SK-N-SH treated with all-trans-retinoic acid at 6 μM for 48 hours (cell line): Measurements from ENCODE around the gene SLC35G6.

ENCODE experiments used
- ATAC-seq: fragments of 200-7000 bp; cut with Tn5 transposase; 3 replicates; pipeline ENCODE4 v1.9.1; 2020; ENCODE audit warnings: mild to moderate bottlenecking, moderate library complexity
- ARNTL ChIP-seq: fragments of 450-650 bp; formaldehyde crosslinking; IDR thresholded peaks from 2 replicates; pipeline ENCODE4 v1.5.0; 2020; ENCODE audit warnings: low read depth, mild to moderate bottlenecking, moderate library complexity, borderline replicate concordance
- BACH2 ChIP-seq: fragments of 250-450 bp; sonication (Bioruptor Pico); IDR thresholded peaks from 2 replicates; pipeline ENCODE4 v1.9.0; 2021; ENCODE audit warnings: mild to moderate bottlenecking, borderline replicate concordance
- CSRNP3 ChIP-seq: fragments of 250-450 bp; sonication (Bioruptor Pico); IDR thresholded peaks from 2 replicates; pipeline ENCODE4 v1.5.1; 2021; ENCODE audit warnings: mild to moderate bottlenecking, moderate library complexity
- ESRRG ChIP-seq: fragments of 250-450 bp; sonication (Bioruptor Pico); IDR thresholded peaks from 2 replicates; pipeline ENCODE4 v1.6.1; 2021; ENCODE audit warnings: mild to moderate bottlenecking
- GLIS3 ChIP-seq: fragments of 250-450 bp; sonication (Bioruptor Pico); IDR thresholded peaks from 2 replicates; pipeline ENCODE4 v1.5.0; 2020; ENCODE audit warnings: mild to moderate bottlenecking, moderate library complexity
- ISL1 ChIP-seq: fragments of 250-450 bp; sonication (Bioruptor Pico); IDR thresholded peaks from 2 replicates; pipeline ENCODE4 v2.1.2; 2022; ENCODE audit warnings: mild to moderate bottlenecking, moderate library complexity
- PATZ1 ChIP-seq: fragments of 250-450 bp; sonication (Bioruptor Pico); IDR thresholded peaks from 2 replicates; pipeline ENCODE4 v1.8.0; 2020; ENCODE audit warnings: mild to moderate bottlenecking, moderate library complexity, borderline replicate concordance
- PPARA ChIP-seq: fragments of 250-450 bp; sonication (Bioruptor Pico); IDR thresholded peaks from 2 replicates; pipeline ENCODE4 v1.5.0; 2020; ENCODE audit warnings: mild to moderate bottlenecking, borderline replicate concordance
- RARB ChIP-seq: fragments of 250-450 bp; sonication (Bioruptor Pico); IDR thresholded peaks from 2 replicates; pipeline ENCODE4 v1.8.0; 2021; ENCODE audit warnings: mild to moderate bottlenecking, moderate library complexity
- SNAI2 ChIP-seq: fragments of 250-450 bp; sonication (Bioruptor Pico); IDR thresholded peaks from 2 replicates; pipeline ENCODE4 v1.5.0; 2020; ENCODE audit warnings: mild to moderate bottlenecking, moderate library complexity
- TCF4 ChIP-seq: fragments of 250-450 bp; sonication (Bioruptor Pico); IDR thresholded peaks from 2 replicates; pipeline ENCODE4 v1.8.0; 2021; ENCODE audit warnings: mild to moderate bottlenecking, moderate library complexity, borderline replicate concordance
- TOX ChIP-seq: fragments of 250-450 bp; sonication (Bioruptor Pico); IDR thresholded peaks from 2 replicates; pipeline ENCODE4 v1.8.0; 2021; ENCODE audit warnings: mild to moderate bottlenecking, moderate library complexity, borderline replicate concordance
- TSHZ2 ChIP-seq: fragments of 250-450 bp; sonication (Bioruptor Pico); IDR thresholded peaks from 2 replicates; pipeline ENCODE4 v1.5.0; 2020; ENCODE audit warnings: mild to moderate bottlenecking, moderate library complexity
- ZC3H10 ChIP-seq: fragments of 250-450 bp; sonication (Bioruptor Pico); IDR thresholded peaks from 2 replicates; pipeline ENCODE4 v1.5.1; 2021; ENCODE audit warnings: mild to moderate bottlenecking, moderate library complexity
- ZFP3 ChIP-seq: fragments of 250-450 bp; sonication (Bioruptor Pico); IDR thresholded peaks from 2 replicates; pipeline ENCODE4 v1.5.0; 2020; ENCODE audit warnings: mild to moderate bottlenecking, moderate library complexity
- ZFP30 ChIP-seq: fragments of 450-650 bp; formaldehyde crosslinking; IDR thresholded peaks from 2 replicates; pipeline ENCODE4 v1.5.0; 2022; ENCODE audit warnings: mild to moderate bottlenecking, moderate library complexity
- ZNF565 ChIP-seq: fragments of 450-650 bp; formaldehyde crosslinking; conservative IDR thresholded peaks from 2 replicates; pipeline ENCODE4 v1.5.0; 2020; ENCODE audit warnings: low read depth, mild to moderate bottlenecking, moderate library complexity
- ZNF70 ChIP-seq: fragments of 450-650 bp; formaldehyde crosslinking; IDR thresholded peaks from 2 replicates; pipeline ENCODE4 v1.5.0; 2020; ENCODE audit warnings: mild to moderate bottlenecking, moderate library complexity
- ZNF8 ChIP-seq: fragments of 450-650 bp; formaldehyde crosslinking; IDR thresholded peaks from 2 replicates; pipeline ENCODE4 v1.5.0; 2020; ENCODE audit warnings: mild to moderate bottlenecking, moderate library complexity

The SLC35G6 gene

GRCh38 chr17:7465597-7466275, 15.5 kb upstream of the SLC35G6 start (continued):
- TF ChIP-seq ZC3H10 (CRISPR knock-in tag) (no peak), TOX (CRISPR knock-in tag) (no peak), ZNF8 (no peak), ZFP30 (no peak), TCF4 (CRISPR knock-in tag) (no peak)

- no peak for ATAC-seq
- TF ChIP-seq ZNF565 (CRISPR knock-in tag) (no peak), CSRNP3 (CRISPR knock-in tag) (no peak), PATZ1 (CRISPR knock-in tag) (no peak), GLIS3 (CRISPR knock-in tag) (no peak), ZNF70 (CRISPR knock-in tag) (no peak), PPARA (no peak), ESRRG (CRISPR knock-in tag) (no peak), TSHZ2 (CRISPR knock-in tag) (no peak), SNAI2 (CRISPR knock-in tag) (no peak), ARNTL (CRISPR knock-in tag) (no peak), ZFP30 (no peak), BACH2 (no peak), ZFP3 (CRISPR knock-in tag) (no peak), ISL1 (CRISPR knock-in tag) (no peak)
These were observed 15.0 kb upstream of the SLC35G6 start for GRCh38 chr17:7466318-7466638.

GRCh38 chr17:7466639-7467341, 14.5 kb upstream of the SLC35G6 start:
- no peak for TF ChIP-seq ISL1 (CRISPR knock-in tag)
- TF ChIP-seq TSHZ2 (CRISPR knock-in tag), result no peak
- TF ChIP-seq TOX (CRISPR knock-in tag), result no peak
- no peak for TF ChIP-seq ZFP3 (CRISPR knock-in tag)
- TF ChIP-seq, all 23 proteins: peak for 0
- peak; percentile 21 for ATAC-seq

- TF ChIP-seq RARB (CRISPR knock-in tag) (no peak), ISL1 (CRISPR knock-in tag) (no peak), CSRNP3 (CRISPR knock-in tag) (no peak), ZC3H10 (CRISPR knock-in tag) (no peak), PPARA (no peak), TOX (CRISPR knock-in tag) (no peak), ZNF70 (CRISPR knock-in tag) (no peak), BACH2 (no peak), ZNF8 (no peak), ZFP3 (CRISPR knock-in tag) (no peak)
- no peak for ATAC-seq
These were observed 13.7 kb upstream of the SLC35G6 start for GRCh38 chr17:7467498-7467897.
